AG09319 (cell line): ENCODE results near the gene YAP1.

Experiments
- DNase-seq: peaks from one replicate; pipeline ENCODE4 v3.0.0-alpha.2; 2010; ENCODE audit warnings: low read depth; ENCODE audit errors: extremely low read depth
- TF ChIP-seq, protein P1 (sequence below): IDR thresholded peaks from 2 replicates; pipeline ENCODE4 v1.5.1; 2011; ENCODE audit warnings: low read depth, mild to moderate bottlenecking, inconsistent platforms, low read length, moderate library complexity

YAP1 gene

DNA sequence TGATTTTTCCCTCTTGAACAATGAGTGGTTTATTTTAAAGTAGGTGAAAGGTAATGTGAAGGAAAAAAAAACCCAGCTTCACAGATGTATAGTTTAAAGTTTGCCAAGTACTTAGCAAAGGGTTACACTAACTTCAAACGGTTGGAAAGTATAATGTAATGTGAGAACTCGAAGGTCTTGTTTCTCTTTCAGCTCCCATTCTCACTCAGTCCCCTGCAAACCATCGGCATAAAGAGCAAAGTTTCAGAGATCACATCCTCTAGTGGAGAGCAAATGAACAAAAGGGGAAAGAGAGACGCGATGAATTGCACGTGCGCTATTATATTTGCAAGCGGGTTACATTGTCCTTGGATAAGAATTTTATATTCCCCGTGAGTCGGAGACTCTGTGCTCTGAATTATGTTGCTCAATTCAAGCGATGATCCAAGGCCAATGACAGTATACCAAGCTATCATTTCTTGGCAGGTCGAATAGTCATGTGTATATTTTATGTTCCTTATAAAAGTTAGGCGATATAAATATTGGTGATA is 169.5 kb downstream of the YAP1 start:
- TF ChIP-seq, protein P1, sequence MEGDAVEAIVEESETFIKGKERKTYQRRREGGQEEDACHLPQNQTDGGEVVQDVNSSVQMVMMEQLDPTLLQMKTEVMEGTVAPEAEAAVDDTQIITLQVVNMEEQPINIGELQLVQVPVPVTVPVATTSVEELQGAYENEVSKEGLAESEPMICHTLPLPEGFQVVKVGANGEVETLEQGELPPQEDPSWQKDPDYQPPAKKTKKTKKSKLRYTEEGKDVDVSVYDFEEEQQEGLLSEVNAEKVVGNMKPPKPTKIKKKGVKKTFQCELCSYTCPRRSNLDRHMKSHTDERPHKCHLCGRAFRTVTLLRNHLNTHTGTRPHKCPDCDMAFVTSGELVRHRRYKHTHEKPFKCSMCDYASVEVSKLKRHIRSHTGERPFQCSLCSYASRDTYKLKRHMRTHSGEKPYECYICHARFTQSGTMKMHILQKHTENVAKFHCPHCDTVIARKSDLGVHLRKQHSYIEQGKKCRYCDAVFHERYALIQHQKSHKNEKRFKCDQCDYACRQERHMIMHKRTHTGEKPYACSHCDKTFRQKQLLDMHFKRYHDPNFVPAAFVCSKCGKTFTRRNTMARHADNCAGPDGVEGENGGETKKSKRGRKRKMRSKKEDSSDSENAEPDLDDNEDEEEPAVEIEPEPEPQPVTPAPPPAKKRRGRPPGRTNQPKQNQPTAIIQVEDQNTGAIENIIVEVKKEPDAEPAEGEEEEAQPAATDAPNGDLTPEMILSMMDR: peak; percentile 54
- DNase-seq: peak; percentile 42

DNA sequence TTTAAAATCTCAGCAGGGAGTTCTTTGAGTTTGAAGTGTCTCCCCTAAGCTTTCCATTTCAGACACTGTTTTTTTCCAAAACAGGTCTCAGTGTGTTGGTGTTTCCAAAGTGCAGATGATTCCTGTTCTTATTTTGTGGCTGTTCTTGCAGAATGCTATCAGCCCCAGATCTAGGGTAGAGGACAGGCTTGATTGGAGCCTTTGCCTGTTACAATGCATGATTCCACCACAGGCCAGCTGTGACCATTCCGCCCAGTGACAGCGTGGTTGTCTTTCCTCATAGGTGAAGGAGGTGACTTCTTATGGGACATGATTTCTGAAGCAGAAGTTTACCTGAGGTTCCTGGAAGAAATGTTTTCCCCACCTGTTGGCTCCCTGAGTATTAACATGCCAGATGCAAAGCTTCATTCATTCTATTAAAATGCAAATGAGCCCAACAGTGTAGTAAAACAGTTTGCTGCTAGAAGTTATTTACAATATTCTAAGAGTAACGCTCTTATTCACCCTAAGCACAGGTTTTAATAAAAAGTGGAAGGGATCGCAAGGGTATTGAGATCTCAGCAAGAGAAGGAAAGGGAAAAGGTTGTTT is 170.1 kb downstream of the YAP1 start:
- TF ChIP-seq, protein P1: no peak
- DNase-seq: no peak
